Trophoblast cell (in vitro differentiated cells and primary cell): Measurements from ENCODE around the gene ROBO4.

ENCODE experiments used
- DNase-seq, 2 donors: peaks; one replicate each; pipeline ENCODE4 v3.0.0-alpha.2; 2016
- H2AFZ ChIP-seq: 2 replicates; pipeline ENCODE4 v1.6.1; 2013; ENCODE audit warnings: low read length, moderate library complexity, mild to moderate bottlenecking; ENCODE audit not compliant: insufficient read depth, poor library complexity
- H2AK5ac ChIP-seq: 2 replicates; pipeline ENCODE4 v1.6.1; 2013; ENCODE audit warnings: mild to moderate bottlenecking, low read length
- H2BK120ac ChIP-seq: 2 replicates; pipeline ENCODE4 v1.6.1; 2013; ENCODE audit warnings: low read length, mild to moderate bottlenecking, moderate library complexity; ENCODE audit not compliant: insufficient read depth, poor library complexity
- H2BK12ac ChIP-seq: 2 replicates; pipeline ENCODE4 v1.6.1; 2013; ENCODE audit warnings: mild to moderate bottlenecking, low read length, moderate library complexity
- H2BK5ac ChIP-seq: 2 replicates; pipeline ENCODE4 v1.6.1; 2013; ENCODE audit warnings: low read length, low read depth, moderate library complexity, mild to moderate bottlenecking; ENCODE audit not compliant: poor library complexity
- H3K14ac ChIP-seq: 2 replicates; pipeline ENCODE4 v1.6.1; 2013; ENCODE audit warnings: mild to moderate bottlenecking, low read length
- H3K18ac ChIP-seq: 2 replicates; pipeline ENCODE4 v1.6.1; 2013; ENCODE audit warnings: mild to moderate bottlenecking, low read length
- H3K23ac ChIP-seq: 2 replicates; pipeline ENCODE4 v1.6.1; 2013; ENCODE audit warnings: low read length
- H3K27ac ChIP-seq: 2 replicates; pipeline ENCODE4 v1.5.1; 2013; ENCODE audit warnings: low read depth, mild to moderate bottlenecking, inconsistent platforms, low read length, moderate library complexity
- H3K27me3 ChIP-seq: 2 replicates; pipeline ENCODE4 v1.6.1; 2013; ENCODE audit warnings: inconsistent platforms, mild to moderate bottlenecking, low read length, moderate library complexity; ENCODE audit not compliant: insufficient read depth
- H3K36me3 ChIP-seq, 2 experiments: 1 replicate in 1 of 2; 2 replicates in 1 of 2; pipeline ENCODE4 v1.6.1; 2013; ENCODE audit warnings: low read length in 2 of 2, mild to moderate bottlenecking in 2 of 2, moderate library complexity in 1 of 2; ENCODE audit not compliant: insufficient read depth in 2 of 2, control insufficient read depth in 1 of 2
- H3K4ac ChIP-seq: 2 replicates; pipeline ENCODE4 v1.6.1; 2013; ENCODE audit warnings: low read depth, mild to moderate bottlenecking, low read length, moderate library complexity
- H3K4me1 ChIP-seq, 2 experiments: 1 replicate in 1 of 2; 2 replicates in 1 of 2; pipeline ENCODE4 v1.6.1; 2013; ENCODE audit warnings: low read length in 2 of 2, mild to moderate bottlenecking in 2 of 2, moderate library complexity in 1 of 2; ENCODE audit not compliant: insufficient read depth in 2 of 2, control insufficient read depth in 1 of 2
- H3K4me2 ChIP-seq: 2 replicates; pipeline ENCODE4 v1.6.1; 2013; ENCODE audit warnings: inconsistent platforms, mild to moderate bottlenecking, low read length, moderate library complexity
- H3K4me3 ChIP-seq: 2 replicates; pipeline ENCODE4 v1.5.1; 2013; ENCODE audit warnings: mild to moderate bottlenecking, low read depth, low read length, inconsistent platforms
- H3K79me1 ChIP-seq: one replicate; pipeline ENCODE4 v1.6.1; 2013; ENCODE audit warnings: low read length
- H3K79me2 ChIP-seq: 2 replicates; pipeline ENCODE4 v1.6.1; 2013; ENCODE audit warnings: low read length, mild to moderate bottlenecking; ENCODE audit not compliant: control insufficient read depth, insufficient read depth, poor library complexity
- H3K9ac ChIP-seq: 2 replicates; pipeline ENCODE4 v1.6.1; 2013; ENCODE audit warnings: mild to moderate bottlenecking, low read length
- H3K9me3 ChIP-seq: 2 replicates; pipeline ENCODE4 v1.6.1; 2013; ENCODE audit warnings: low read depth, mild to moderate bottlenecking, control low read depth, inconsistent platforms, low read length; ENCODE audit not compliant: insufficient read depth
- H4K12ac ChIP-seq: 2 replicates; pipeline ENCODE4 v1.6.1; 2013; ENCODE audit warnings: low read depth, mild to moderate bottlenecking, low read length, moderate library complexity
- H4K8ac ChIP-seq: 2 replicates; pipeline ENCODE4 v1.6.1; 2013; ENCODE audit warnings: low read depth, mild to moderate bottlenecking, low read length, moderate library complexity
- H4K91ac ChIP-seq: one replicate; pipeline ENCODE4 v1.6.1; 2013; ENCODE audit warnings: low read depth, mild to moderate bottlenecking, low read length, moderate library complexity
- WGBS: extraction: QIAGEN DNeasy Blood & Tissue Kit; methylation state at CpG from one replicate; pipeline ENCODE4 v1.1.7; 2013; ENCODE audit warnings: missing lambda C conversion rate; ENCODE audit not compliant: insufficient read length, insufficient coverage; ENCODE audit errors: extremely low coverage; 5-methylcytosine and 5-hydroxymethylcytosine counted together

ROBO4 gene

DNA sequence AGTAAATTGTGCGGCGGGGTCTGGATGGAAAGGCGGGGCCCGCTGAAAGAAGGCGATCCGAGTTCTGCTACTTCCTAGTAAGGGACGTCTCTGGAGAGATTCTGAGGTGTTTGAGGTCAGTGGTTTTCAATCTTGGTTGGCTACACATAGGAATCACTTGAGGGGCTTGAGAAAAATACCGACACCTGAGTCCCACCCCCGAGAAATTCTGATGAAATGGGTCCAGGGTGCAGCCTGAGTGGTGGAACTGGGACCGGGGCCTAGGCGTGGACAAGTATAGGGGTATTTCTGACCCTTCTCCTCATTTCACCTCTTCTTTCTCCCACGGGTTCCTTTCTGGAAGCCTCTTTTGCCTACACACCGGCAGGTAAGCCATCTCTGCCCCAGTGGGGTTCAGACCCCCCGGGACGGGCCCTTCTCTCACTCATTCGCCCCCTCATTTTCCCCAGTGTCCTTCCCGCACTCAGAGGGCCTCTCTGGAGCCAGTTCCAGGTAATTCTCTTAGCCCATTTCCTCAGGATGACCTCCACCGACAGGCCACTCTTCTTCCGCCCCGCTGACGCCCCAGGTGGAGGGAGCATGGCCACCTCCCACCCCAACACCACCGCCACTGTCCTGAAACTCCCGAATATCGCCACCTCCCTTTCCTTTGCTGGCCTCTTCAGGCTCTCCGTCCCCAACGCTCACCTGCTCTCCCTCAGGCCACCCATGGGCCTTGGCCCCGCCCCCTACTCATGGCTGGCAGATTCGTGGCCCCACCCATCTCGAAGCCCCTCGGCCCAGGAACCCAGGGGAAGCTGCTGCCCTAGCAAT, 20.6 kb downstream of the ROBO4 start:
- H3K79me1 ChIP-seq = peaks cover 2% of the 10 kb centered on the region
- no peak overlapping the region for H3K4ac ChIP-seq
- H4K8ac ChIP-seq = peak overlapping the region; percentile 22
- peak overlapping the region; percentile 28 for H2AFZ ChIP-seq
- H3K14ac ChIP-seq = no peak overlapping the region
- H3K4me3 ChIP-seq = peak overlapping the region; percentile 76
- peaks cover 2% of the 10 kb centered on the region for H3K79me2 ChIP-seq
- peaks cover 17% of the 10 kb centered on the region for H3K27me3 ChIP-seq
- H2BK120ac ChIP-seq = no peak overlapping the region
- H3K36me3 ChIP-seq = no peaks in the 10 kb centered on the region
- no peak overlapping the region for H4K12ac ChIP-seq
- no CpG with 5 or more reads among the region's 30 CpGs for WGBS
- H4K91ac ChIP-seq = no peak overlapping the region
- H2BK12ac ChIP-seq = no peak overlapping the region
- no peak overlapping the region for H3K18ac ChIP-seq
- H3K9ac ChIP-seq = no peak overlapping the region
- H3K27ac ChIP-seq = no peak overlapping the region
- no peak overlapping the region for H3K23ac ChIP-seq
- no peak for DNase-seq
- H2BK5ac ChIP-seq = no peak overlapping the region
- no peak overlapping the region for H2AK5ac ChIP-seq
- peak overlapping the region; percentile 82 for H3K4me2 ChIP-seq
- peaks cover 3% of the 10 kb centered on the region for H3K9me3 ChIP-seq
- peaks cover 0 to 5% of the 10 kb centered on the region in 2 experiments for H3K4me1 ChIP-seq

DNA sequence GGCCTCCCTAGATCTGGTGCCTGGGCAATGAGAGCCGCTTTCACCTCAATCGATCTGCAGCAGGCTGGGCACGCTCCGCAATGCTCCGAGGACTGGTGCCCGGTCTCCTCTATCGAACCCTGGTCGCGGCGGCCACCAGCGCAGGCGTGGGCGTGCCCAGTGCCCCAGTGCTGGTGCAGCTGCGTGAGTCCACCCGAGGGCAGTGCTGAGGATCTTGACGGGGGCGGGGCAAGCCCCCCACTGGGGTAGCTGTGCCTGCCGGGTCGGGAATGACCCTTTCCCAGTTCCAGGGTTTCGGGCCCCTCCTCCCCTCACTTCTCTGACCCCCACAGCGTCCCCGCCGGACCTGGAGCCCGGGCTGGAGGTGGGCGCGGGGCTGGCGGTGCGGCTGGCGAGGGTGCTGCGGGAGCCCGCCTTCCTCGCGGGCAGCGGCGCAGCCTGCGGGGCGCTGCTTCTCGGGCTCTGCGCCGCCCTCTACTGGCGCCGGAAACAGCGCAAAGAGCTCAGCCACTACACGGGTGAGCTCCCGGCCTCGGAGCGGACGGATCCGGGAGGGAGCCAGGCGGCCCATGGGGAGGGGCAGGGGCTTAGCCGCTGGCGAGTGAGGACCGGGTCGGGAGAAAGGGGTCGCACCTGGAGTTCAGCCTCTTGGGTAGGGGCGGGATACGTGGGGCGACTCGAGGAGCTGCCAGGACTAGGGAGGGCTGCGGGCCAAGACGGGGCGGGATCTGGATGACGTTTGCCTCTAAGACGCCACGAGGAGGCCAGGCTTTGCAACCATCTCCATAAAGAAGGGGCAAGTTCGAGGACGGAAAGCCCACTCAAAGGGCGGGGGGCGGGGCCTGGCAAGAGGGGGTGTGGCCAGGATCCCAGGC, 21.5 kb downstream of the ROBO4 start:
- Histone ChIP-seq H3K4me2 (peak overlapping the region; percentile 82), H4K12ac (peak overlapping the region; percentile 84), H3K79me2 (peaks cover 2% of the 10 kb centered on the region), H3K4ac (no peak overlapping the region), H3K4me1 (peaks cover 0 to 5% of the 10 kb centered on the region in 2 experiments), H3K27ac (no peak overlapping the region), H2AK5ac (no peak overlapping the region), H4K91ac (peak overlapping the region; percentile 41), H3K9me3 (peaks cover 3% of the 10 kb centered on the region), H3K23ac (no peak overlapping the region), H3K79me1 (peaks cover 2% of the 10 kb centered on the region), H2BK120ac (peak overlapping the region; percentile 23), H3K4me3 (peak overlapping the region; percentile 76), H4K8ac (peak overlapping the region; percentile 57), H3K14ac (peak overlapping the region; percentile 62), H2BK12ac (no peak overlapping the region), H2AFZ (peak overlapping the region; percentile 82), H3K18ac (peak overlapping the region; percentile 51), H3K36me3 (no peaks in the 10 kb centered on the region), H2BK5ac (no peak overlapping the region), H3K27me3 (peaks cover 17% of the 10 kb centered on the region), H3K9ac (peak overlapping the region; percentile 54)
- no CpG with 5 or more reads among the region's 69 CpGs for WGBS
- peak; percentile 74 to 85 for DNase-seq

GRCh38 chr11:124875401-124875800, 22.3 kb downstream of the ROBO4 start:
- Histone ChIP-seq H2BK120ac (no peak overlapping the region), H2AFZ (no peak overlapping the region), H3K9ac (no peak overlapping the region), H3K23ac (no peak overlapping the region), H3K79me2 (peaks cover 2% of the 10 kb centered on the region), H3K27me3 (peaks cover 19% of the 10 kb centered on the region), H2BK12ac (no peak overlapping the region), H3K79me1 (peaks cover 2% of the 10 kb centered on the region), H4K8ac (no peak overlapping the region), H3K14ac (no peak overlapping the region), H3K9me3 (peaks cover 3% of the 10 kb centered on the region), H2BK5ac (no peak overlapping the region), H3K27ac (no peak overlapping the region), H4K91ac (no peak overlapping the region), H3K4me2 (peak overlapping the region; percentile 82), H3K4ac (no peak overlapping the region), H3K18ac (no peak overlapping the region), H3K4me3 (no peak overlapping the region), H3K36me3 (no peaks in the 10 kb centered on the region), H2AK5ac (no peak overlapping the region), H4K12ac (no peak overlapping the region), H3K4me1 (peaks cover 0 to 5% of the 10 kb centered on the region in 2 experiments)
- no CpG with 5 or more reads among the region's 3 CpGs for WGBS
- DNase-seq = no peak

- no peak overlapping the region for H3K27ac ChIP-seq
- no peak overlapping the region for H2AFZ ChIP-seq
- H3K18ac ChIP-seq = no peak overlapping the region
- no peak overlapping the region for H3K14ac ChIP-seq
- DNase-seq = no peak
- H3K27me3 ChIP-seq = peaks cover 24% of the 10 kb centered on the region
- H3K4me2 ChIP-seq = no peak overlapping the region
- no peak overlapping the region for H2AK5ac ChIP-seq
- no peak overlapping the region for H4K8ac ChIP-seq
- no peak overlapping the region for H3K23ac ChIP-seq
- no peak overlapping the region for H4K12ac ChIP-seq
- H3K9ac ChIP-seq = no peak overlapping the region
- peaks cover 2% of the 10 kb centered on the region for H3K79me2 ChIP-seq
- H3K4me3 ChIP-seq = no peak overlapping the region
- H2BK12ac ChIP-seq = no peak overlapping the region
- peaks cover 0 to 5% of the 10 kb centered on the region in 2 experiments for H3K4me1 ChIP-seq
- no peak overlapping the region for H2BK5ac ChIP-seq
- peaks cover 6% of the 10 kb centered on the region for H3K9me3 ChIP-seq
- no peaks in the 10 kb centered on the region for H3K36me3 ChIP-seq
- H4K91ac ChIP-seq = no peak overlapping the region
- WGBS = no CpG with 5 or more reads among the region's 7 CpGs
- H2BK120ac ChIP-seq = no peak overlapping the region
- H3K4ac ChIP-seq = no peak overlapping the region
- H3K79me1 ChIP-seq = peaks cover 2% of the 10 kb centered on the region
Measured at GRCh38 chr11:124874571-124875255, 23.0 kb downstream of the ROBO4 start.
